Lower leg skin (tissue), 4 donors: ENCODE data around the gene ESR2. TPM values are rescaled to one million over a fixed set of nuclear protein-coding genes. Genes with fewer than 3 reads are reported as not detected.

Source experiments
- DNase-seq, 2 donors: peaks; one replicate each; pipeline ENCODE4 v3.0.0-alpha.2; 2019; ENCODE audit warnings: low spot score in 2 of 2
- H3K4me3 ChIP-seq: fragments of 200-600 bp; sonication (generic); 2 replicates; pipeline ENCODE4 v1.5.1; 2017; ENCODE audit warnings: mild to moderate bottlenecking, low read depth; ENCODE audit not compliant: poor library complexity, severe bottlenecking
- CTCF ChIP-seq, 3 donors: fragments of 450-650 bp; IDR thresholded peaks; one replicate each; pipeline ENCODE4 v1.5.1; 2016; ENCODE audit warnings: antibody characterized with exemption in 3 of 3, mild to moderate bottlenecking in 3 of 3, moderate library complexity in 2 of 3
- POLR2A ChIP-seq, 2 donors: fragments of 450-650 bp; IDR thresholded peaks; one replicate each; pipeline ENCODE4 v1.6.1; 2016 to 2017; ENCODE audit warnings: antibody characterized with exemption in 2 of 2, mild to moderate bottlenecking in 1 of 2, moderate library complexity in 1 of 2
- WGBS, 2 donors: methylation state at CpG; one replicate each; pipeline ENCODE4 v1.1.5; 2018; 5-methylcytosine and 5-hydroxymethylcytosine counted together
- intact Hi-C: fragments of 100-400 bp; cut with DNase I; formaldehyde crosslinking; loops from one replicate; pipeline ENCODE4 v1.15.0; 2023; ENCODE audit warnings: low total_unique reads
- total RNA-seq, 4 donors: library from RNA; depleted of rRNA; stranded (reverse); fragments of >200 nt; gene quantifications; one replicate each; pipeline ENCODE4 v1.1.0, GENCODE V29; 2016

The ESR2 gene
- total RNA-seq, 4 donors from 2014 or later: 0.08 to 0.65 (median 0.22) TPM

- no peak for DNase-seq
These were observed 58.2 kb downstream of the ESR2 start for GRCh38 chr14:64235652-64236640.

DNA sequence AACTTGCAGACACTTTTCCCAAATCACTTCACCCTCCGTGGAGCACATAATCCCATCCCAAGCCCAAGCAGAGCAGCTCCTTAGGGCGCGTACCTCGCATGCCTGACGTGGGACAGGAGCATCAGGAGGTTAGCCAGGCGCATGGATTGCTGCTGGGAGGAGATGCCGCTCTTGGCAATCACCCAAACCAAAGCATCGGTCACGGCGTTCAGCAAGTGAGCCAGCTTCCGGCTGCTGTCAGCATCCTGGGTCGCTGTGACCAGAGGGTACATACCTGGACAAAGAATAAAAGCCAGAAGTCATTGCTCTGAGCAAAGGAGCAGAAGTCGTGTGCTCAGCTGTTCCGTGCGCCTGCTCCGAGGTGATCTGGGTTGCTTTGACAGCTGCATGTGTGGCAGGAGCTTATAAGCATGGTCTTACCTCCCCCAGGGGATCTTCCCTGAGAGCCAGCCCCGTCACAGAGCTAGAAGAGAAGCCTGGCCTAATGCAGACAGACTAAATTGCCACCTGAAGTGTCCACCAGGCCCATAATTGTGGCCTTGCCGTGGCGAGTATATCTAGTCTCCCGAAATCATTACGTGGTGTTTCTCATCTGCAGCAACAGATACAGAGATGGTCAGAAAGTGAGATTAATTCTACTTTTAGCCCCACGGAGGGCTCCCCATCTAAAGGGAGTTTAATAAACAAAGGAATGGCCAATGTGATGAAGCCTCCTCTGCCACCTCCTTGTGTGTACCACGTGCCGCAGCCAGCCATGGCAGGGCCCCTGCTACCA, 59.1 kb downstream of the ESR2 start:
- no peak for DNase-seq
- intact Hi-C loops: no loop called here
- TF ChIP-seq POLR2A (IDR thresholded peaks at IDR 0.05) (no peak), CTCF (IDR thresholded peaks at IDR 0.05) (no peak)
- WGBS, 2 donors: 52 to 66% methylated on average over 24 of the region's 24 CpGs
- H3K4me3 ChIP-seq: no peak overlapping the region

More at GRCh38 chr14:64235652-64236640, 58.2 kb downstream of the ESR2 start:
- TF ChIP-seq CTCF (IDR thresholded peaks at IDR 0.05): no peak
- TF ChIP-seq POLR2A (IDR thresholded peaks at IDR 0.05): no peak
- intact Hi-C loops: no loop called here
- H3K4me3 ChIP-seq: no peak overlapping the region
- WGBS, 2 donors: 69 to 72% methylated on average over 13 of the region's 13 CpGs

- no peak overlapping the region for H3K4me3 ChIP-seq
- 89 to 92% methylated on average over 4 of the region's 4 CpGs for WGBS, 2 donors
- intact Hi-C loops: no loop called here
- DNase-seq: peak in 1 of 2 donors; percentile 32
- TF ChIP-seq CTCF (IDR thresholded peaks at IDR 0.05): no peak
- no peak for TF ChIP-seq POLR2A (IDR thresholded peaks at IDR 0.05)
These were observed 60.5 kb downstream of the ESR2 start for GRCh38 chr14:64233531-64234190.

- no peak overlapping the region for H3K4me3 ChIP-seq
- intact Hi-C loops: no loop called here
- TF ChIP-seq CTCF (IDR thresholded peaks at IDR 0.05) (no peak), POLR2A (IDR thresholded peaks at IDR 0.05) (no peak)
- no peak for DNase-seq
- WGBS, 2 donors: 90 to 95% methylated on average over 9 of the region's 9 CpGs
These were observed 61.2 kb downstream of the ESR2 start for GRCh38 chr14:64232944-64233343.

GRCh38 chr14:64232095-64232838, 61.9 kb downstream of the ESR2 start:
- TF ChIP-seq CTCF (IDR thresholded peaks at IDR 0.05) (no peak), POLR2A (IDR thresholded peaks at IDR 0.05) (no peak)
- intact Hi-C loops: no loop called here
- no peak overlapping the region for H3K4me3 ChIP-seq
- DNase-seq: peak in 1 of 2 donors; percentile 46
- 73 to 79% methylated on average over 9 of the region's 9 CpGs for WGBS, 2 donors
